ENCODE data around the gene IREB2. TPM values are rescaled to one million over a fixed set of nuclear protein-coding genes. Genes with fewer than 3 reads are reported as not detected.

IREB2 gene
- total and polyA plus RNA-seq, 2 experiments from 2014 or later = 23.4 to 68.4 TPM

DNA sequence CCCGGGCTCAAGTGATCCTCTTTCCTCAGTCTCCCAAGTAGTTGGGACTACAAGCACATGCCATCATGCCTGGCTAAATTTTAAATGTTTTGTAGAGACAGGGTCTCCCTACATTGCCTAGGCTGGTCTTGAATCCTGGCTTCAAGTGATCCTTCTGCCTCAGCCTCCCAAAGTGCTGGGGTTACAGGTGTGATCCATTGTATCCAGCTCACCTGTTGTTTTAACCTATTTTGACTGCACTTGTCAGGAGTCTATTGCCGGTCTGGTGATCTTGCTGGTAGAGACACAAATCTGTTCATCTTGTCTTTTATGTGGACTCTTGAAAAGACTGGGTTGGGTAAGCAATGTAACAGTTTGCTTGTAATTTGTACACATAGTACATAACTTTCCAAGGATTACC is 7.9 kb downstream of the IREB2 start:
- no peak overlapping the region for H3K27ac Mint-ChIP-seq
- no peaks in the 10 kb centered on the region for H3F3A ChIP-seq (replicated peaks; ENCODE audit: low read depth)

More for the DNA sequence above, 7.9 kb downstream of the IREB2 start:
- H3K27me3 ChIP-seq (ENCODE audit: insufficient read depth) = no peaks in the 10 kb centered on the region
- no peaks in the 10 kb centered on the region for H3K9me2 ChIP-seq (ENCODE audit: insufficient read depth)
- H3K4me1 ChIP-seq (ENCODE audit: insufficient read depth) = no peaks in the 10 kb centered on the region
- no peak overlapping the region for H2AFZ ChIP-seq
- H3K36me3 Mint-ChIP-seq (ENCODE audit: low read depth) = peaks cover 56% of the 10 kb centered on the region
- H3K27ac ChIP-seq (ENCODE audit: low read depth) = no peak overlapping the region
- peaks cover 4% of the 10 kb centered on the region; the same call in 2 of the 3 replicates for H3K4me1 Mint-ChIP-seq
- no peak overlapping the region for H3K4me2 ChIP-seq
- DNase-seq (ENCODE audit: low spot score) = no peak
- no peaks in the 10 kb centered on the region for H3K27me3 Mint-ChIP-seq (ENCODE audit: insufficient read depth, low read depth, poor library complexity)
- no peak for TF ChIP-seq POLR2AphosphoS5 (IDR thresholded peaks at IDR 0.05; ENCODE audit: low read depth)
- TF ChIP-seq EZH2 (IDR thresholded peaks at IDR 0.05; ENCODE audit: low read depth, unreplicated experiment) = no peak
- TF ChIP-seq JUNB (IDR thresholded peaks at IDR 0.05; ENCODE audit: unreplicated experiment) = no peak
- TF ChIP-seq, protein P1, sequence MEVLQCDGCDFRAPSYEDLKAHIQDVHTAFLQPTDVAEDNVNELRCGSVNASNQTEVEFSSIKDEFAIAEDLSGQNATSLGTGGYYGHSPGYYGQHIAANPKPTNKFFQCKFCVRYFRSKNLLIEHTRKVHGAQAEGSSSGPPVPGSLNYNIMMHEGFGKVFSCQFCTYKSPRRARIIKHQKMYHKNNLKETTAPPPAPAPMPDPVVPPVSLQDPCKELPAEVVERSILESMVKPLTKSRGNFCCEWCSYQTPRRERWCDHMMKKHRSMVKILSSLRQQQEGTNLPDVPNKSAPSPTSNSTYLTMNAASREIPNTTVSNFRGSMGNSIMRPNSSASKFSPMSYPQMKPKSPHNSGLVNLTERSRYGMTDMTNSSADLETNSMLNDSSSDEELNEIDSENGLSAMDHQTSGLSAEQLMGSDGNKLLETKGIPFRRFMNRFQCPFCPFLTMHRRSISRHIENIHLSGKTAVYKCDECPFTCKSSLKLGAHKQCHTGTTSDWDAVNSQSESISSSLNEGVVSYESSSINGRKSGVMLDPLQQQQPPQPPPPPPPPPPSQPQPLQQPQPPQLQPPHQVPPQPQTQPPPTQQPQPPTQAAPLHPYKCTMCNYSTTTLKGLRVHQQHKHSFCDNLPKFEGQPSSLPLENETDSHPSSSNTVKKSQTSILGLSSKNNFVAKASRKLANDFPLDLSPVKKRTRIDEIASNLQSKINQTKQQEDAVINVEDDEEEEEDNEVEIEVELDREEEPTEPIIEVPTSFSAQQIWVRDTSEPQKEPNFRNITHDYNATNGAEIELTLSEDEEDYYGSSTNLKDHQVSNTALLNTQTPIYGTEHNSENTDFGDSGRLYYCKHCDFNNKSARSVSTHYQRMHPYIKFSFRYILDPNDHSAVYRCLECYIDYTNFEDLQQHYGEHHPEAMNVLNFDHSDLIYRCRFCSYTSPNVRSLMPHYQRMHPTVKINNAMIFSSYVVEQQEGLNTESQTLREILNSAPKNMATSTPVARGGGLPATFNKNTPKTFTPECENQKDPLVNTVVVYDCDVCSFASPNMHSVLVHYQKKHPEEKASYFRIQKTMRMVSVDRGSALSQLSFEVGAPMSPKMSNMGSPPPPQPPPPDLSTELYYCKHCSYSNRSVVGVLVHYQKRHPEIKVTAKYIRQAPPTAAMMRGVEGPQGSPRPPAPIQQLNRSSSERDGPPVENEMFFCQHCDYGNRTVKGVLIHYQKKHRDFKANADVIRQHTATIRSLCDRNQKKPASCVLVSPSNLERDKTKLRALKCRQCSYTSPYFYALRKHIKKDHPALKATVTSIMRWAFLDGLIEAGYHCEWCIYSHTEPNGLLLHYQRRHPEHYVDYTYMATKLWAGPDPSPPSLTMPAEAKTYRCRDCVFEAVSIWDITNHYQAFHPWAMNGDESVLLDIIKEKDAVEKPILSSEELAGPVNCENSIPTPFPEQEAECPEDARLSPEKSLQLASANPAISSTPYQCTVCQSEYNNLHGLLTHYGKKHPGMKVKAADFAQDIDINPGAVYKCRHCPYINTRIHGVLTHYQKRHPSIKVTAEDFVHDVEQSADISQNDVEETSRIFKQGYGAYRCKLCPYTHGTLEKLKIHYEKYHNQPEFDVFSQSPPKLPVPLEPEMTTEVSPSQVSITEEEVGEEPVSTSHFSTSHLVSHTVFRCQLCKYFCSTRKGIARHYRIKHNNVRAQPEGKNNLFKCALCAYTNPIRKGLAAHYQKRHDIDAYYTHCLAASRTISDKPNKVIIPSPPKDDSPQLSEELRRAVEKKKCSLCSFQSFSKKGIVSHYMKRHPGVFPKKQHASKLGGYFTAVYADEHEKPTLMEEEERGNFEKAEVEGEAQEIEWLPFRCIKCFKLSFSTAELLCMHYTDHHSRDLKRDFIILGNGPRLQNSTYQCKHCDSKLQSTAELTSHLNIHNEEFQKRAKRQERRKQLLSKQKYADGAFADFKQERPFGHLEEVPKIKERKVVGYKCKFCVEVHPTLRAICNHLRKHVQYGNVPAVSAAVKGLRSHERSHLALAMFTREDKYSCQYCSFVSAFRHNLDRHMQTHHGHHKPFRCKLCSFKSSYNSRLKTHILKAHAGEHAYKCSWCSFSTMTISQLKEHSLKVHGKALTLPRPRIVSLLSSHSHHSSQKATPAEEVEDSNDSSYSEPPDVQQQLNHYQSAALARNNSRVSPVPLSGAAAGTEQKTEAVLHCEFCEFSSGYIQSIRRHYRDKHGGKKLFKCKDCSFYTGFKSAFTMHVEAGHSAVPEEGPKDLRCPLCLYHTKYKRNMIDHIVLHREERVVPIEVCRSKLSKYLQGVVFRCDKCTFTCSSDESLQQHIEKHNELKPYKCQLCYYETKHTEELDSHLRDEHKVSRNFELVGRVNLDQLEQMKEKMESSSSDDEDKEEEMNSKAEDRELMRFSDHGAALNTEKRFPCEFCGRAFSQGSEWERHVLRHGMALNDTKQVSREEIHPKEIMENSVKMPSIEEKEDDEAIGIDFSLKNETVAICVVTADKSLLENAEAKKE (CRISPR knock-in tag; IDR thresholded peaks at IDR 0.05) = no peak
- TF ChIP-seq NANOG (IDR thresholded peaks at IDR 0.05; ENCODE audit: borderline replicate concordance) = no peak
- TF ChIP-seq CREB1 (CRISPR knock-in tag; IDR thresholded peaks at IDR 0.05; ENCODE audit: low read depth) = no peak
- no peak for TF ChIP-seq STAT1 (IDR thresholded peaks at IDR 0.05; ENCODE audit: unreplicated experiment)
- TF ChIP-seq ZNF331 (CRISPR knock-in tag; IDR thresholded peaks at IDR 0.05; ENCODE audit: low read depth) = no peak
- TF ChIP-seq, protein P2, sequence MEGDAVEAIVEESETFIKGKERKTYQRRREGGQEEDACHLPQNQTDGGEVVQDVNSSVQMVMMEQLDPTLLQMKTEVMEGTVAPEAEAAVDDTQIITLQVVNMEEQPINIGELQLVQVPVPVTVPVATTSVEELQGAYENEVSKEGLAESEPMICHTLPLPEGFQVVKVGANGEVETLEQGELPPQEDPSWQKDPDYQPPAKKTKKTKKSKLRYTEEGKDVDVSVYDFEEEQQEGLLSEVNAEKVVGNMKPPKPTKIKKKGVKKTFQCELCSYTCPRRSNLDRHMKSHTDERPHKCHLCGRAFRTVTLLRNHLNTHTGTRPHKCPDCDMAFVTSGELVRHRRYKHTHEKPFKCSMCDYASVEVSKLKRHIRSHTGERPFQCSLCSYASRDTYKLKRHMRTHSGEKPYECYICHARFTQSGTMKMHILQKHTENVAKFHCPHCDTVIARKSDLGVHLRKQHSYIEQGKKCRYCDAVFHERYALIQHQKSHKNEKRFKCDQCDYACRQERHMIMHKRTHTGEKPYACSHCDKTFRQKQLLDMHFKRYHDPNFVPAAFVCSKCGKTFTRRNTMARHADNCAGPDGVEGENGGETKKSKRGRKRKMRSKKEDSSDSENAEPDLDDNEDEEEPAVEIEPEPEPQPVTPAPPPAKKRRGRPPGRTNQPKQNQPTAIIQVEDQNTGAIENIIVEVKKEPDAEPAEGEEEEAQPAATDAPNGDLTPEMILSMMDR (conservative IDR thresholded peaks at IDR 0.05; ENCODE audit: low read depth in 2 of 2) = no peak
- TF ChIP-seq, protein P3, sequence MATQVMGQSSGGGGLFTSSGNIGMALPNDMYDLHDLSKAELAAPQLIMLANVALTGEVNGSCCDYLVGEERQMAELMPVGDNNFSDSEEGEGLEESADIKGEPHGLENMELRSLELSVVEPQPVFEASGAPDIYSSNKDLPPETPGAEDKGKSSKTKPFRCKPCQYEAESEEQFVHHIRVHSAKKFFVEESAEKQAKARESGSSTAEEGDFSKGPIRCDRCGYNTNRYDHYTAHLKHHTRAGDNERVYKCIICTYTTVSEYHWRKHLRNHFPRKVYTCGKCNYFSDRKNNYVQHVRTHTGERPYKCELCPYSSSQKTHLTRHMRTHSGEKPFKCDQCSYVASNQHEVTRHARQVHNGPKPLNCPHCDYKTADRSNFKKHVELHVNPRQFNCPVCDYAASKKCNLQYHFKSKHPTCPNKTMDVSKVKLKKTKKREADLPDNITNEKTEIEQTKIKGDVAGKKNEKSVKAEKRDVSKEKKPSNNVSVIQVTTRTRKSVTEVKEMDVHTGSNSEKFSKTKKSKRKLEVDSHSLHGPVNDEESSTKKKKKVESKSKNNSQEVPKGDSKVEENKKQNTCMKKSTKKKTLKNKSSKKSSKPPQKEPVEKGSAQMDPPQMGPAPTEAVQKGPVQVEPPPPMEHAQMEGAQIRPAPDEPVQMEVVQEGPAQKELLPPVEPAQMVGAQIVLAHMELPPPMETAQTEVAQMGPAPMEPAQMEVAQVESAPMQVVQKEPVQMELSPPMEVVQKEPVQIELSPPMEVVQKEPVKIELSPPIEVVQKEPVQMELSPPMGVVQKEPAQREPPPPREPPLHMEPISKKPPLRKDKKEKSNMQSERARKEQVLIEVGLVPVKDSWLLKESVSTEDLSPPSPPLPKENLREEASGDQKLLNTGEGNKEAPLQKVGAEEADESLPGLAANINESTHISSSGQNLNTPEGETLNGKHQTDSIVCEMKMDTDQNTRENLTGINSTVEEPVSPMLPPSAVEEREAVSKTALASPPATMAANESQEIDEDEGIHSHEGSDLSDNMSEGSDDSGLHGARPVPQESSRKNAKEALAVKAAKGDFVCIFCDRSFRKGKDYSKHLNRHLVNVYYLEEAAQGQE (IDR thresholded peaks at IDR 0.05; ENCODE audit: unreplicated experiment) = no peak
- no peak for TF ChIP-seq EZH2phosphoT487 (IDR thresholded peaks at IDR 0.05; ENCODE audit: unreplicated experiment)
- TF ChIP-seq, protein P4, sequence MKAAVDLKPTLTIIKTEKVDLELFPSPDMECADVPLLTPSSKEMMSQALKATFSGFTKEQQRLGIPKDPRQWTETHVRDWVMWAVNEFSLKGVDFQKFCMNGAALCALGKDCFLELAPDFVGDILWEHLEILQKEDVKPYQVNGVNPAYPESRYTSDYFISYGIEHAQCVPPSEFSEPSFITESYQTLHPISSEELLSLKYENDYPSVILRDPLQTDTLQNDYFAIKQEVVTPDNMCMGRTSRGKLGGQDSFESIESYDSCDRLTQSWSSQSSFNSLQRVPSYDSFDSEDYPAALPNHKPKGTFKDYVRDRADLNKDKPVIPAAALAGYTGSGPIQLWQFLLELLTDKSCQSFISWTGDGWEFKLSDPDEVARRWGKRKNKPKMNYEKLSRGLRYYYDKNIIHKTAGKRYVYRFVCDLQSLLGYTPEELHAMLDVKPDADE (IDR thresholded peaks at IDR 0.05) = no peak
- H3K4me3 Mint-ChIP-seq = no peak overlapping the region
- H3K36me3 ChIP-seq (ENCODE audit: insufficient read depth) = peaks cover 7% of the 10 kb centered on the region; the same call in 1 of the 2 replicates
- H3K4me3 ChIP-seq = no peak overlapping the region
- no peaks in the 10 kb centered on the region for H3K9me3 Mint-ChIP-seq
- H3K79me2 ChIP-seq (replicated peaks; ENCODE audit: insufficient read depth) = peaks cover 100% of the 10 kb centered on the region
- H4K20me1 ChIP-seq (replicated peaks; ENCODE audit: insufficient read depth) = peaks cover 61% of the 10 kb centered on the region
- no peak for ATAC-seq

Data from GM23338 (cell line).